ENCODE results near the gene CLEC18B. TPM values are rescaled to one million over a fixed set of nuclear protein-coding genes. Genes with fewer than 3 reads are reported as not detected.
"Not testable (repeated sequence)": the region's sequence is repeated elsewhere in the genome, so short reads cannot be mapped to it uniquely, and the experiment has no call there.

The CLEC18B gene
- total RNA-seq, 1 experiment from 2014 or later: 2.1 TPM

DNA sequence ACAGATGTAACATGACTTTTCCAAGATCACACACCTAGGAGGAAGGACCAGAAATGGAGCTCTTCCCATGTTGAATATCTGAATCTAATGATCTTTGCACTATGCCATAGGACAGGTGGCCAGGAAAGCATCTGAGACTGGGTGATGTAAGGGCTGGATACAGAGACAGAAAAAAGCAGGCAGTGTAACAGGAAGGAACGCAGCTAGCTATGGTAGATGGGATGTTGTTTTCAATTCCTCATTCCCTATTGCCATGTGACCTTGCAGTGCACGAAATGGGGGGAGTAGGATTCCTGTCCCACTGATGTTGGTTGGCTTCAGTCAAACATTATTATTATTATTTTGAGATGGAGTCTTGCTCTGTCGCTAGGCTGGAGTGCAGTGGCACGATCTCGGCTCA, 48.9 kb downstream of the CLEC18B start:
- no peaks in the 10 kb centered on the region for H3K9me2 ChIP-seq (ENCODE audit: insufficient read depth)
- H2AFZ ChIP-seq (ENCODE audit: low read depth, low read length, poor library complexity, severe bottlenecking): no peak overlapping the region
- CTCF ChIA-PET: no interaction called here
- H3K4me3 ChIP-seq (replicated peaks in 1 of 2; ENCODE audit: low read depth in 1 of 2, low read length in 2 of 2): no peak overlapping the region
- no peaks in the 10 kb centered on the region for H3K36me3 ChIP-seq (ENCODE audit: control insufficient read depth in 1 of 2, insufficient read depth in 2 of 2, low read length in 2 of 2)
- no peak for DNase-seq (ENCODE audit: low read depth, low spot score)
- peaks cover 4% of the 10 kb centered on the region for H3K79me2 ChIP-seq (ENCODE audit: insufficient read depth, low read length)
- no peaks in the 10 kb centered on the region for H3K27me3 ChIP-seq (ENCODE audit: insufficient read depth, low read length)
- intact Hi-C loops (cut with micrococcal nuclease): no loop called here
- TF ChIP-seq EGR1 (IDR thresholded peaks at IDR 0.05; ENCODE audit: low read depth) (no peak), ZBTB33 (IDR thresholded peaks at IDR 0.05; ENCODE audit: extremely low read depth, insufficient replicate concordance, low read length) (no peak), POLR2AphosphoS5 (IDR thresholded peaks at IDR 0.05; ENCODE audit: low read depth, low read length) (no peak)
- ATAC-seq: no peak
- no peaks in the 10 kb centered on the region for H3K9me3 ChIP-seq (ENCODE audit: control insufficient read depth in 1 of 2, insufficient read depth in 1 of 2, low read depth in 1 of 2, low read length in 2 of 2)
- H3K27ac ChIP-seq (ENCODE audit: low read depth, low read length): no peak overlapping the region
- no peaks in the 10 kb centered on the region for H4K20me1 ChIP-seq (ENCODE audit: insufficient read depth)
- POLR2A ChIA-PET: no interaction called here
- RAD21 ChIA-PET (ENCODE audit: low non-redundant PET in 1 of 2, low total read pairs in 2 of 2, uncharacterized antibody in 2 of 2, unreplicated experiment in 2 of 2): no interaction called here
- no peak overlapping the region for H3K9ac ChIP-seq (ENCODE audit: low read length)
- no peaks in the 10 kb centered on the region; a peak in 1 of 4 replicates for H3K4me1 ChIP-seq (ENCODE audit: control insufficient read depth in 1 of 2, insufficient read depth in 2 of 2, low read length in 2 of 2)
- H3K4me2 ChIP-seq (ENCODE audit: low read length): no peak overlapping the region
- no TSS peak for BruUV-seq (replicated peaks)

DNA sequence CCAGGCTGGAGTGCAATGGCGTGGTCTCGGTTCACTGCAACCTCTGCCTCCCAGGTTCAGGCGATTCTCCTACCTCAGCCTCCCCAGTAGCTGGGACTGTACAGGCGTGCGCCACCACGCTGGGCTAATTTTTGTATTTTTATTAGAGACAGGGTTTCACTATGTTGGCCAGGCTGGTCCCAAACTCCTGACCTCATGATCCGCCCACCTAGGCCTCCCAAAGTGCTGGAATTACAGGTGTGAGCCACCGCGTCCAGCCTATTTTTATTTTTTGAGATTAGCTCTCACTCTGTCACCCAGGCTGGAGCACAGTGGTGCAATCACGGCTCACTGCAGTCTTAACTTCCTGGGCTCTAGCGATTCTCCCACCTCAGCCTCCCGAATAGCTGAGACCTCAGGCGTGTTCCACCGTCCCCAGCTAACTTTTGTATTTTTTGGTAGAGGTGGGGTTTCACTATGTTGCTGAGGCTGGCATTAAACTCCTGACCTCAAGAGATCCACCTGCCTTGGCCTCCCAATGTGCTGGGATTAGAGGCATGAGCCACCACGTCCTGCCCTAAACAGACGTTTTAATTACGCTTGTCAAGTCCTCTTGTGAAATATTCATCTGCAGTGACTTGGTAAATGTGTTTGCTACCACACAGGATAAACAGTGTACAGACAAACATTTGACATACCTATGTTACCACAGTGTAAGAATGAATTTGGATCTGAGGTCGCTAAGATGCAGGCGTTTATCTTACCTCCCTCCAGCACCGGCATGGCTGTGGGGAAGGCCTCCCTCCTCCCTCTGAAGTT, 50.7 kb downstream of the CLEC18B start:
- H3K27me3 ChIP-seq (ENCODE audit: insufficient read depth, low read length); POLR2A ChIA-PET; BruUV-seq (replicated peaks); H2AFZ ChIP-seq (ENCODE audit: low read depth, low read length, poor library complexity, severe bottlenecking); H3K4me2 ChIP-seq (ENCODE audit: low read length); H3K27ac ChIP-seq (ENCODE audit: low read depth, low read length); H3K36me3 ChIP-seq (ENCODE audit: control insufficient read depth in 1 of 2, insufficient read depth in 2 of 2, low read length in 2 of 2); DNase-seq (ENCODE audit: low read depth, low spot score); RAD21 ChIA-PET (ENCODE audit: low non-redundant PET in 1 of 2, low total read pairs in 2 of 2, uncharacterized antibody in 2 of 2, unreplicated experiment in 2 of 2); H3K9ac ChIP-seq (ENCODE audit: low read length); ATAC-seq; H3K4me3 ChIP-seq (replicated peaks in 1 of 2; ENCODE audit: low read depth in 1 of 2, low read length in 2 of 2); H3K4me1 ChIP-seq (ENCODE audit: control insufficient read depth in 1 of 2, insufficient read depth in 2 of 2, low read length in 2 of 2); H3K9me2 ChIP-seq (ENCODE audit: insufficient read depth); CTCF ChIA-PET; intact Hi-C loops (cut with micrococcal nuclease); H4K20me1 ChIP-seq (ENCODE audit: insufficient read depth); H3K9me3 ChIP-seq (ENCODE audit: control insufficient read depth in 1 of 2, insufficient read depth in 1 of 2, low read depth in 1 of 2, low read length in 2 of 2): not testable (repeated sequence)
- peaks cover 22% of the 10 kb centered on the region for H3K79me2 ChIP-seq (ENCODE audit: insufficient read depth, low read length)

Data from HCT116 (cell line).